Liver (tissue), 9 donors: ENCODE data around the gene RBKS. TPM values are rescaled to one million over a fixed set of nuclear protein-coding genes. Genes with fewer than 3 reads are reported as not detected.

Experiments used
- DNase-seq: peaks from one replicate; pipeline ENCODE4 v3.0.0-alpha.2; 2017; ENCODE audit warnings: low spot score
- H3K27ac ChIP-seq, 2 donors: one replicate each; pipeline ENCODE4 v1.7.0; 2013; ENCODE audit warnings: inconsistent platforms in 2 of 2, low read length in 2 of 2, control low read depth in 1 of 2, low read depth in 1 of 2, mild to moderate bottlenecking in 1 of 2
- H3K27me3 ChIP-seq, 4 donors: one replicate each; pipeline versions ENCODE4 v1.6.1 to v1.7.0; 2013; ENCODE audit warnings: low read length in 3 of 4, inconsistent platforms in 1 of 4, mild to moderate bottlenecking in 1 of 4, moderate library complexity in 1 of 4; ENCODE audit not compliant: control insufficient read depth in 4 of 4, insufficient read depth in 4 of 4
- H3K36me3 ChIP-seq, 4 donors: one replicate each; pipeline versions ENCODE4 v1.6.1 to v1.7.0; 2013; ENCODE audit warnings: low read length in 3 of 4, mild to moderate bottlenecking in 3 of 4, low read depth in 1 of 4, moderate library complexity in 1 of 4; ENCODE audit not compliant: control insufficient read depth in 4 of 4, insufficient read depth in 3 of 4
- H3K4me1 ChIP-seq, 4 donors: one replicate each; pipeline versions ENCODE4 v1.6.1 to v1.7.0; 2013; ENCODE audit warnings: low read length in 3 of 4, mild to moderate bottlenecking in 3 of 4, moderate library complexity in 1 of 4; ENCODE audit not compliant: control insufficient read depth in 4 of 4, insufficient read depth in 4 of 4
- H3K4me3 ChIP-seq, 3 donors: one replicate each; pipeline versions ENCODE4 v1.6.1 to v1.7.0; 2013; ENCODE audit warnings: low read length in 3 of 3, control low read depth in 1 of 3, low read depth in 1 of 3, mild to moderate bottlenecking in 1 of 3
- H3K9ac ChIP-seq, 2 donors: one replicate each; pipeline ENCODE4 v1.7.0; 2013; ENCODE audit warnings: low read length in 2 of 2, mild to moderate bottlenecking in 2 of 2, moderate library complexity in 2 of 2, control low read depth in 1 of 2, low read depth in 1 of 2
- H3K9me3 ChIP-seq, 4 donors: one replicate each; pipeline versions ENCODE4 v1.6.1 to v1.7.0; 2013; ENCODE audit warnings: low read length in 3 of 4; ENCODE audit not compliant: control insufficient read depth in 4 of 4
- CTCF ChIP-seq: fragments of 150-350 bp; IDR thresholded peaks from 2 replicates; pipeline ENCODE4 v1.5.1; 2017; ENCODE audit warnings: improper control_type of control experiment, low read depth, low read length; ENCODE audit not compliant: missing input control
- EGR1 ChIP-seq, 2 donors: IDR thresholded peaks; 2 replicates each; pipeline ENCODE4 v1.6.1; 2016 to 2018; ENCODE audit warnings: antibody characterized with exemption in 2 of 2, low read depth in 2 of 2
- FOXA1 ChIP-seq: IDR thresholded peaks from 2 replicates; pipeline ENCODE4 v1.6.1; 2016; ENCODE audit warnings: antibody characterized with exemption
- FOXA2 ChIP-seq: IDR thresholded peaks from 2 replicates; pipeline ENCODE4 v1.6.1; 2016; ENCODE audit warnings: antibody characterized with exemption
- GABPA ChIP-seq, 2 donors: IDR thresholded peaks in 1 of 2; conservative IDR thresholded peaks in 1 of 2; 2 replicates each; pipeline ENCODE4 v1.6.1; 2016; ENCODE audit warnings: antibody characterized with exemption in 2 of 2, mild to moderate bottlenecking in 1 of 2, moderate library complexity in 1 of 2
- HNF4A ChIP-seq, 2 donors: conservative IDR thresholded peaks; 2 replicates each; pipeline ENCODE4 v1.6.1; 2016; ENCODE audit warnings: antibody characterized with exemption in 2 of 2, mild to moderate bottlenecking in 2 of 2
- HNF4G ChIP-seq: IDR thresholded peaks from 2 replicates; pipeline ENCODE4 v1.6.1; 2016; ENCODE audit warnings: antibody characterized with exemption
- JUND ChIP-seq, 2 donors: IDR thresholded peaks; 2 replicates each; pipeline ENCODE4 v1.6.1; 2016; ENCODE audit warnings: antibody characterized with exemption in 2 of 2
- NR2F2 ChIP-seq: IDR thresholded peaks from 2 replicates; pipeline ENCODE4 v1.6.1; 2016; ENCODE audit warnings: antibody characterized with exemption
- RAD21 ChIP-seq, 2 donors: IDR thresholded peaks; 2 replicates each; pipeline ENCODE4 v1.6.1; 2016; ENCODE audit warnings: antibody characterized with exemption in 2 of 2, mild to moderate bottlenecking in 2 of 2
- RXRA ChIP-seq, 2 donors: IDR thresholded peaks; 2 replicates each; pipeline ENCODE4 v1.6.1; 2017 to 2018; ENCODE audit warnings: antibody characterized with exemption in 2 of 2, mild to moderate bottlenecking in 1 of 2
- SP1 ChIP-seq: IDR thresholded peaks from 2 replicates; pipeline ENCODE4 v1.6.1; 2018; ENCODE audit warnings: antibody characterized with exemption, mild to moderate bottlenecking
- TAF1 ChIP-seq: conservative IDR thresholded peaks from 2 replicates; pipeline ENCODE4 v1.6.1; 2016; ENCODE audit warnings: antibody characterized with exemption, mild to moderate bottlenecking
- YY1 ChIP-seq: IDR thresholded peaks from 2 replicates; pipeline ENCODE4 v1.6.1; 2016; ENCODE audit warnings: antibody characterized with exemption, mild to moderate bottlenecking
- ZBTB33 ChIP-seq: IDR thresholded peaks from 2 replicates; pipeline ENCODE4 v1.6.1; 2016; ENCODE audit warnings: antibody characterized with exemption
- WGBS: extraction: QIAGEN DNeasy Blood & Tissue Kit; methylation state at CpG from one replicate; pipeline ENCODE4 v1.1.7; 2013; 5-methylcytosine and 5-hydroxymethylcytosine counted together
- polyA plus RNA-seq, 2 donors: library from polyadenylated mRNA; stranded (reverse) in 1 of 2; unstranded in 1 of 2; fragments of 200-250 nt in 1 of 2; fragments of >200 nt in 1 of 2; fragmentation: Nextera tagmentation in 1 of 2; extraction: Ambion mirVana in 1 of 2; gene quantifications; one replicate each; pipeline versions ENCODE4 v1.2.1 to v1.2.3, GENCODE V29; 2013 to 2015
- total RNA-seq, 2 donors: library from RNA; depleted of rRNA; stranded (reverse); fragments of >200 nt; gene quantifications; one replicate each; pipeline ENCODE4 v1.2.3, GENCODE V29; 2014
- TF ChIP-seq, protein P1 (sequence below): IDR thresholded peaks from 2 replicates; pipeline ENCODE4 v1.6.1; 2016; ENCODE audit warnings: antibody characterized with exemption
- TF ChIP-seq, protein P2 (sequence below): IDR thresholded peaks from 2 replicates; pipeline ENCODE4 v1.6.1; 2016; ENCODE audit warnings: antibody characterized with exemption, mild to moderate bottlenecking
- TF ChIP-seq, protein P3 (sequence below): IDR thresholded peaks from 2 replicates; pipeline ENCODE4 v1.6.1; 2016; ENCODE audit warnings: antibody characterized with exemption
- donor health status: healthy.
- donor health status: healthy.
- donor health status: healthy.
- donor health status: healthy.
- donor health status: healthy.

The RBKS gene
- total RNA-seq: 10 to 100 TPM in 1 of 2 donors, 1 to 10 TPM in 1; 6.3 to 14.6 TPM
- 10 to 100 TPM; 15.8 to 18.8 TPM for polyA plus RNA-seq

DNA sequence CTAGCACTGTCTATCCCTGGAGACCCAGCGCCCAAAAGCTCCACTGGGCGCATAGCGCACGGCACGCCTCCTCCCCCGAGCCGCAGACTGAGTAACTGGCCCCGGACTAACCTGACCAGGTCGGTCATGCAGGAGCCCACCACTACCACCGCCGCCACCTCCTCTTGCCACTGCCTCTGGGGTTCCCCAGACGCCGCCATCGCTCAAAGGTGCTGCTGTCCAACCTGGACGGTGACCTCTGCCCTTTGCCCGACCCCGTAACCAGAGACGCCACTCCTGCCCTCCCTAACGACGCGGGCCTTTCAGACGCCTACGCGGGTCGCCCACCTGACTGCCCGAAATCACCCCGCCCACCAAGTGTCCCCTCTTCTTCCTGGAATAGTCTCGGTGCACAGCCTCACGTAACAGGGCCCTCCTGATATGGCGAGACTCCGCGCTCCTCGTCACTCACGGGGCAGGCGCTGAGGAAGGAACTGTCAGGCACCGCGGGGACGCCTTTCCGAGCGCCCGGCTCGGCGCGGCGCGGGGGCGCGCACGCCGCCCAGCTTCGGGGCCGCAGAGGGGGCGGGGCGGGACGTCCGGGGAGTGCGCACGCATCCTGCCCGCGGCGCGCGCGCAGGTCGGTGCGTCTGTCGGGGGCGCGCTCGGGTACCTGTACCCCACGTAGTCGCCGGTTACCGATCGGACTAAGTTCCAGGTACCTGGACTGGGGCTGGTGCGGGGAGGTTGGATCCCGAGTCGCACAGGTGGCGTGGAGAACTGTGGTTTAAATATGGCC, at the start of gene RBKS, which contains the start of gene BABAM2:
RBKS (minus strand) TSS at position 242 of the 778 bp plus-strand sequence; CDS start at position 200, 42 bp downstream.
BABAM2 (plus strand) TSS at position 584 of the 778 bp plus-strand sequence. CDS start 3,828 bp downstream, outside the sequence.
- WGBS: under 1% methylated on average over 79 of the region's 79 CpGs
- no peak for TF ChIP-seq FOXA1
- no peak for TF ChIP-seq FOXA2
- peak; percentile 81 to 96 for TF ChIP-seq RXRA (IDR thresholded peaks at IDR 0.05)
- TF ChIP-seq, protein P1, sequence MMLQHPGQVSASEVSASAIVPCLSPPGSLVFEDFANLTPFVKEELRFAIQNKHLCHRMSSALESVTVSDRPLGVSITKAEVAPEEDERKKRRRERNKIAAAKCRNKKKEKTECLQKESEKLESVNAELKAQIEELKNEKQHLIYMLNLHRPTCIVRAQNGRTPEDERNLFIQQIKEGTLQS: no peak
- peak; percentile 96 for TF ChIP-seq YY1
- TF ChIP-seq JUND (IDR thresholded peaks at IDR 0.05): no peak
- TF ChIP-seq EGR1 (IDR thresholded peaks at IDR 0.05; ENCODE audit: low read depth in 2 of 2): peak; percentile 85 to 98
- TF ChIP-seq RAD21 (IDR thresholded peaks at IDR 0.05): peak; percentile 6 to 38
- peak; percentile 37 for TF ChIP-seq HNF4G
- TF ChIP-seq, protein P2, sequence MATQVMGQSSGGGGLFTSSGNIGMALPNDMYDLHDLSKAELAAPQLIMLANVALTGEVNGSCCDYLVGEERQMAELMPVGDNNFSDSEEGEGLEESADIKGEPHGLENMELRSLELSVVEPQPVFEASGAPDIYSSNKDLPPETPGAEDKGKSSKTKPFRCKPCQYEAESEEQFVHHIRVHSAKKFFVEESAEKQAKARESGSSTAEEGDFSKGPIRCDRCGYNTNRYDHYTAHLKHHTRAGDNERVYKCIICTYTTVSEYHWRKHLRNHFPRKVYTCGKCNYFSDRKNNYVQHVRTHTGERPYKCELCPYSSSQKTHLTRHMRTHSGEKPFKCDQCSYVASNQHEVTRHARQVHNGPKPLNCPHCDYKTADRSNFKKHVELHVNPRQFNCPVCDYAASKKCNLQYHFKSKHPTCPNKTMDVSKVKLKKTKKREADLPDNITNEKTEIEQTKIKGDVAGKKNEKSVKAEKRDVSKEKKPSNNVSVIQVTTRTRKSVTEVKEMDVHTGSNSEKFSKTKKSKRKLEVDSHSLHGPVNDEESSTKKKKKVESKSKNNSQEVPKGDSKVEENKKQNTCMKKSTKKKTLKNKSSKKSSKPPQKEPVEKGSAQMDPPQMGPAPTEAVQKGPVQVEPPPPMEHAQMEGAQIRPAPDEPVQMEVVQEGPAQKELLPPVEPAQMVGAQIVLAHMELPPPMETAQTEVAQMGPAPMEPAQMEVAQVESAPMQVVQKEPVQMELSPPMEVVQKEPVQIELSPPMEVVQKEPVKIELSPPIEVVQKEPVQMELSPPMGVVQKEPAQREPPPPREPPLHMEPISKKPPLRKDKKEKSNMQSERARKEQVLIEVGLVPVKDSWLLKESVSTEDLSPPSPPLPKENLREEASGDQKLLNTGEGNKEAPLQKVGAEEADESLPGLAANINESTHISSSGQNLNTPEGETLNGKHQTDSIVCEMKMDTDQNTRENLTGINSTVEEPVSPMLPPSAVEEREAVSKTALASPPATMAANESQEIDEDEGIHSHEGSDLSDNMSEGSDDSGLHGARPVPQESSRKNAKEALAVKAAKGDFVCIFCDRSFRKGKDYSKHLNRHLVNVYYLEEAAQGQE: peak; percentile 95
- TF ChIP-seq NR2F2: peak; percentile 99
- TF ChIP-seq GABPA (IDR thresholded peaks at IDR 0.05 in 1 of 2, conservative IDR thresholded peaks at IDR 0.05 in 1 of 2): no peak
- peak; percentile 37 for TF ChIP-seq SP1
- TF ChIP-seq HNF4A (conservative IDR thresholded peaks at IDR 0.05): peak; percentile 89 to 93
- TF ChIP-seq ZBTB33: no peak
- no peak for TF ChIP-seq TAF1
- TF ChIP-seq, protein P3, sequence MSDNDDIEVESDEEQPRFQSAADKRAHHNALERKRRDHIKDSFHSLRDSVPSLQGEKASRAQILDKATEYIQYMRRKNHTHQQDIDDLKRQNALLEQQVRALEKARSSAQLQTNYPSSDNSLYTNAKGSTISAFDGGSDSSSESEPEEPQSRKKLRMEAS: peak; percentile 46
- no peak for TF ChIP-seq CTCF
- no peaks in the 10 kb centered on the region for H3K36me3 ChIP-seq
- H3K9ac ChIP-seq: peak within 1 kb of the TSS; percentile 97
- peak within 1 kb of the TSS; percentile 63 to 98 (median 97) for H3K4me3 ChIP-seq
- H3K4me1 ChIP-seq: peaks cover 4 to 20% (median 6%) of the 10 kb centered on the region in 4 donors
- DNase-seq: peak; percentile 90
- H3K9me3 ChIP-seq: no peaks in the 10 kb centered on the region
- H3K27me3 ChIP-seq: no peaks in the 10 kb centered on the region
- peak within 1 kb of the TSS; percentile 99 for H3K27ac ChIP-seq
